GM12878 (cell line): Measurements from ENCODE around the gene ARPC1B. TPM values are rescaled to one million over a fixed set of nuclear protein-coding genes. Genes with fewer than 3 reads are reported as not detected.

Experiments
- ATAC-seq: fragments of 200-7000 bp; cut with Tn5 transposase; 3 replicates; pipeline ENCODE4 v1.9.1; 2020; ENCODE audit warnings: mild to moderate bottlenecking, moderate library complexity
- BruUV-seq: library from RNA; stranded (reverse); fragments of 400-500 nt; replicated peaks from 2 replicates; lab custom pipeline; 2021; lab: Mats Ljungman, UMichigan
- CTCF ChIA-PET: fragments of 300-600 bp; sonication (Branson Sonifier 250); formaldehyde crosslinking; extraction: SDS; loops from one replicate; lab custom pipeline; 2021; ENCODE audit warnings: inconsistent platforms; lab: Yijun Ruan, JAX
- POLR2A ChIA-PET: fragments of 350-600 bp; formaldehyde crosslinking; extraction: SDS; loops from one replicate; lab custom pipeline; 2021; ENCODE audit warnings: inconsistent platforms; lab: Charles Lee
- RAD21 ChIA-PET: fragments of 300-600 bp; sonication (Branson Sonifier 250); formaldehyde crosslinking; loops from one replicate; lab custom pipeline; 2023; ENCODE audit warnings: antibody characterized with exemption; ENCODE audit not compliant: unreplicated experiment; lab: Charles Lee
- SMC1A ChIA-PET: fragments of 300-600 bp; sonication (Branson Sonifier 250); formaldehyde crosslinking; loops from one replicate; lab custom pipeline; 2023; ENCODE audit not compliant: unreplicated experiment, uncharacterized antibody; lab: Charles Lee
- DNase-seq: peaks from one replicate; pipeline ENCODE4 v3.0.0-alpha.2; 2011; ENCODE audit warnings: low read depth, low spot score
- FAIRE-seq: peaks from 3 replicates; lab custom pipeline; 2011; peaks lifted over from hg19 to GRCh38; lab: Jason Lieb, UNC
- H2AFZ ChIP-seq: 2 replicates; pipeline ENCODE4 v1.6.0; 2011; ENCODE audit warnings: low read depth, low read length, control low read depth; ENCODE audit not compliant: control insufficient read depth
- H3K27ac ChIP-seq: 2 replicates; pipeline ENCODE4 v1.5.1; 2011; ENCODE audit warnings: control low read depth; ENCODE audit not compliant: control insufficient read depth, insufficient read depth
- H3K27me3 ChIP-seq, 2 experiments: replicated peaks in 1 of 2; 2 replicates each; pipeline versions ENCODE4 v1.6.0 to v1.6.1; 2011; ENCODE audit warnings: low read length in 1 of 2; ENCODE audit not compliant: control insufficient read depth in 2 of 2, insufficient read depth in 2 of 2
- H3K36me3 ChIP-seq, 2 experiments: 2 replicates each; pipeline ENCODE4 v1.5.1; 2011; ENCODE audit warnings: low read length in 1 of 2; ENCODE audit not compliant: control insufficient read depth in 2 of 2, insufficient read depth in 2 of 2
- H3K4me1 ChIP-seq: 2 replicates; pipeline ENCODE4 v1.6.1; 2011; ENCODE audit warnings: mild to moderate bottlenecking, low read length, moderate library complexity, mixed read lengths; ENCODE audit not compliant: control insufficient read depth, insufficient read depth
- H3K4me2 ChIP-seq: 2 replicates; pipeline ENCODE4 v1.6.0; 2011; ENCODE audit warnings: control low read depth; ENCODE audit not compliant: control insufficient read depth, insufficient read depth
- H3K4me3 ChIP-seq: fragments of 200-600 bp; sonication (generic); 2 replicates; pipeline ENCODE4 v1.5.1; 2016
- H3K79me2 ChIP-seq: 2 replicates; pipeline ENCODE4 v1.6.0; 2011; ENCODE audit warnings: low read length; ENCODE audit not compliant: control insufficient read depth, insufficient read depth
- H3K9ac ChIP-seq: 2 replicates; pipeline ENCODE4 v1.8.0; 2011; ENCODE audit warnings: low read length, control low read depth, mixed read lengths; ENCODE audit not compliant: control insufficient read depth, insufficient read depth
- H3K9me3 ChIP-seq: replicated peaks from 3 replicates; pipeline ENCODE4 v1.5.1; 2011; ENCODE audit warnings: mild to moderate bottlenecking, low read length; ENCODE audit not compliant: control insufficient read depth, insufficient read depth
- H4K20me1 ChIP-seq: 2 replicates; pipeline ENCODE4 v1.6.0; 2011; ENCODE audit not compliant: control insufficient read depth, insufficient read depth
- BCL3 ChIP-seq: IDR thresholded peaks from 2 replicates; pipeline ENCODE4 v1.6.1; 2011; ENCODE audit warnings: borderline replicate concordance, low read depth, mild to moderate bottlenecking, moderate library complexity, low read length; ENCODE audit not compliant: insufficient read depth, poor library complexity, severe bottlenecking
- BRCA1 ChIP-seq: IDR thresholded peaks from 2 replicates; pipeline ENCODE4 v1.6.1; 2011; ENCODE audit warnings: low read depth, low read length, improper control_type of control experiment
- NBN ChIP-seq: fragments of 450-650 bp; IDR thresholded peaks from 2 replicates; pipeline ENCODE4 v1.6.1; 2016
- POLR2A ChIP-seq: IDR thresholded peaks from 2 replicates; pipeline ENCODE4 v1.6.1; 2011; ENCODE audit warnings: low read depth, mild to moderate bottlenecking, low read length
- POLR2AphosphoS2 ChIP-seq: IDR thresholded peaks from 2 replicates; pipeline ENCODE4 v1.6.1; 2011; ENCODE audit warnings: low read depth, mild to moderate bottlenecking, low read length, improper control_type of control experiment, moderate library complexity
- ZNF24 ChIP-seq: fragments of 450-650 bp; IDR thresholded peaks from 2 replicates; pipeline ENCODE4 v1.6.1; 2017; ENCODE audit warnings: antibody characterized with exemption, mild to moderate bottlenecking
- WGBS: methylation state at CpG from one replicate; pipeline ENCODE4 v1.1.6; 2016; ENCODE audit warnings: low lambda C conversion rate; ENCODE audit not compliant: insufficient replicate concordance, insufficient coverage; ENCODE audit errors: missing lambda C conversion rate; 5-methylcytosine and 5-hydroxymethylcytosine counted together
- in situ Hi-C: fragments of 300-500 bp; cut with MboI; formaldehyde crosslinking; loops from 9 replicates; pipeline ENCODE4 v1.14.3; 2018; ENCODE audit warnings: mixed read lengths
- intact Hi-C: fragments of 100-400 bp; cut with micrococcal nuclease; formaldehyde crosslinking; loops from one replicate; pipeline ENCODE4 v1.14.2; 2022; ENCODE audit not compliant: unreplicated experiment
- polyA plus RNA-seq, 11 experiments: library from polyadenylated mRNA; depleted of rRNA in 4 of 11; unstranded in 6 of 11; stranded (reverse) in 5 of 11; fragments of >200 nt; fragmentation: Nextera tagmentation in 4 of 11; fragmentation: Illumina TruSeq in 1 of 11; extraction: Ambion mirVana in 4 of 11; extraction: Trizol in 1 of 11; gene quantifications; 1 replicate in 1 of 11; 2 replicates in 10 of 11; pipeline versions ENCODE4 v1.2.1 to v1.2.3, GENCODE V29; 2011 to 2016; ENCODE audit warnings: inconsistent platforms in 2 of 11, missing spikeins in 2 of 11, low read depth in 1 of 11
- total RNA-seq, 4 experiments: library from RNA; depleted of rRNA in 3 of 4; stranded (reverse); fragments of >200 nt in 3 of 4; fragmentation: Illumina TruSeq in 1 of 4; extraction: Trizol in 1 of 4; gene quantifications; 2 replicates each; pipeline versions ENCODE4 v1.2.1 to v1.2.3, GENCODE V29; 2013 to 2021
- TF ChIP-seq, protein P1 (sequence below): fragments of 450-650 bp; IDR thresholded peaks from 2 replicates; pipeline ENCODE4 v1.6.1; 2017; ENCODE audit warnings: antibody characterized with exemption, mild to moderate bottlenecking, moderate library complexity

Gene ARPC1B
- total and polyA plus RNA-seq, 10 of the 15 experiments (the other 5 are each of a cell fraction or from before 2014, with no cell fraction given), result 14.1 to 762 (median 387) TPM

- H3K36me3 ChIP-seq, result peaks cover 49 to 62% of the 10 kb centered on the region in 2 experiments
- in situ Hi-C loops, result no loop called here
- ChIA-PET RAD21 (no interaction called here), CTCF (no interaction called here), SMC1A (no interaction called here), POLR2A (no interaction called here)
- FAIRE-seq (no peak), ATAC-seq (no peak), DNase-seq (no peak)
- no peak overlapping the region for H3K4me2 ChIP-seq
- no peaks in the 10 kb centered on the region for H4K20me1 ChIP-seq
- intact Hi-C loops, result no loop called here
- H3K4me1 ChIP-seq, result peaks cover 4% of the 10 kb centered on the region; the same call in 1 of the 2 replicates
- H3K27ac ChIP-seq, result no peak overlapping the region
- H3K9ac ChIP-seq, result no peak overlapping the region
- whole genome bisulfite sequencing, result 59% methylated on average over 21 of the region's 21 CpGs
- H2AFZ ChIP-seq, result no peak overlapping the region
- TSS peak; percentile 8 for BruUV-seq
- H3K9me3 ChIP-seq, result no peaks in the 10 kb centered on the region
- no peaks in the 10 kb centered on the region for H3K27me3 ChIP-seq
- no peak overlapping the region for H3K4me3 ChIP-seq
- TF ChIP-seq ZNF24 (no peak), BRCA1 (no peak), POLR2A (peak; percentile 26), BCL3 (peak; percentile 18), NBN (no peak), POLR2AphosphoS2 (0 out of 2 replicates have a peak, but pooled peaks have one; percentile 12)
- TF ChIP-seq, protein P1, sequence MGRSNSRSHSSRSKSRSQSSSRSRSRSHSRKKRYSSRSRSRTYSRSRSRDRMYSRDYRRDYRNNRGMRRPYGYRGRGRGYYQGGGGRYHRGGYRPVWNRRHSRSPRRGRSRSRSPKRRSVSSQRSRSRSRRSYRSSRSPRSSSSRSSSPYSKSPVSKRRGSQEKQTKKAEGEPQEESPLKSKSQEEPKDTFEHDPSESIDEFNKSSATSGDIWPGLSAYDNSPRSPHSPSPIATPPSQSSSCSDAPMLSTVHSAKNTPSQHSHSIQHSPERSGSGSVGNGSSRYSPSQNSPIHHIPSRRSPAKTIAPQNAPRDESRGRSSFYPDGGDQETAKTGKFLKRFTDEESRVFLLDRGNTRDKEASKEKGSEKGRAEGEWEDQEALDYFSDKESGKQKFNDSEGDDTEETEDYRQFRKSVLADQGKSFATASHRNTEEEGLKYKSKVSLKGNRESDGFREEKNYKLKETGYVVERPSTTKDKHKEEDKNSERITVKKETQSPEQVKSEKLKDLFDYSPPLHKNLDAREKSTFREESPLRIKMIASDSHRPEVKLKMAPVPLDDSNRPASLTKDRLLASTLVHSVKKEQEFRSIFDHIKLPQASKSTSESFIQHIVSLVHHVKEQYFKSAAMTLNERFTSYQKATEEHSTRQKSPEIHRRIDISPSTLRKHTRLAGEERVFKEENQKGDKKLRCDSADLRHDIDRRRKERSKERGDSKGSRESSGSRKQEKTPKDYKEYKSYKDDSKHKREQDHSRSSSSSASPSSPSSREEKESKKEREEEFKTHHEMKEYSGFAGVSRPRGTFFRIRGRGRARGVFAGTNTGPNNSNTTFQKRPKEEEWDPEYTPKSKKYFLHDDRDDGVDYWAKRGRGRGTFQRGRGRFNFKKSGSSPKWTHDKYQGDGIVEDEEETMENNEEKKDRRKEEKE, result no peak
- no peaks in the 10 kb centered on the region; the same call in 1 of the 2 replicates for H3K79me2 ChIP-seq
These were observed 22.1 kb downstream of the ARPC1B start for GRCh38 chr7:99396418-99397296.
